Measurements from ENCODE around the gene RIMKLA.

Gene RIMKLA

DNA sequence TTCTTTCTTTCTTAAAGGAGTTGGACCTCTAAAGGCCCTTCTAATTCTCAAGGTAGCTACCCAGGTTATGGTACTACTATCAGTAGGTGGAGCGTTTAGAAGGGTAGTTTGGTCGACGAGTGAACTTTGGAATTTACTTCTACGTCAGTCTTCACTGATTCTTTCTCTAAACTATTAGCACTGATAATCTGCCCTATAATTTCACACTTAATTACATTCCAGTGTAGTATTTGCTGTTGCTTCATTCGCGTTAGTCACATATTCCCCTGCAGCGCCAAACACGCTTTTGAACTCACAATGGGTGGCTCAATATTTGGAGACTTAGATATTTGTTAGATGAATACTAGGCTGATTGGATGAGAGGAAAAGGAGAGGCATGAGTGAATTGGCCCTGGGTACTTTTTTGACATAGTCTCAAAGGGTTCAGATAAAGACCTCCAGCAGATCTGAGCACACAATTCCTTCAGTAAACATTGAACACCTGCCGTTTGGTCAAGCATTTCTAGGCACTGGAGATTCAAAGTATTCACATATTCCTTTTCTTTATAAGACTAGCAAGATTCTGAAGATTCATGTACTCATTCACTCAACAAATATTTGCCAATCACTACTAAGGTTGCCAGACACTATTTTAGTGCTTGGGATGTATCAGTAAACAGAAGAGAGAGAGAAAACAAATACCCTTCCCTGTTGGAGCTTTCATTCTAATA is 44.6 kb upstream of the RIMKLA start:
- TF ChIP-seq, protein P1, sequence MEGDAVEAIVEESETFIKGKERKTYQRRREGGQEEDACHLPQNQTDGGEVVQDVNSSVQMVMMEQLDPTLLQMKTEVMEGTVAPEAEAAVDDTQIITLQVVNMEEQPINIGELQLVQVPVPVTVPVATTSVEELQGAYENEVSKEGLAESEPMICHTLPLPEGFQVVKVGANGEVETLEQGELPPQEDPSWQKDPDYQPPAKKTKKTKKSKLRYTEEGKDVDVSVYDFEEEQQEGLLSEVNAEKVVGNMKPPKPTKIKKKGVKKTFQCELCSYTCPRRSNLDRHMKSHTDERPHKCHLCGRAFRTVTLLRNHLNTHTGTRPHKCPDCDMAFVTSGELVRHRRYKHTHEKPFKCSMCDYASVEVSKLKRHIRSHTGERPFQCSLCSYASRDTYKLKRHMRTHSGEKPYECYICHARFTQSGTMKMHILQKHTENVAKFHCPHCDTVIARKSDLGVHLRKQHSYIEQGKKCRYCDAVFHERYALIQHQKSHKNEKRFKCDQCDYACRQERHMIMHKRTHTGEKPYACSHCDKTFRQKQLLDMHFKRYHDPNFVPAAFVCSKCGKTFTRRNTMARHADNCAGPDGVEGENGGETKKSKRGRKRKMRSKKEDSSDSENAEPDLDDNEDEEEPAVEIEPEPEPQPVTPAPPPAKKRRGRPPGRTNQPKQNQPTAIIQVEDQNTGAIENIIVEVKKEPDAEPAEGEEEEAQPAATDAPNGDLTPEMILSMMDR (IDR thresholded peaks at IDR 0.05; ENCODE audit: low read depth, low read length, missing control alignments), result no peak
- in situ Hi-C loops (cut with HindIII; ENCODE audit: low sequenced_read_pairs), result no loop called here
- no peak for DNase-seq (ENCODE audit: low read depth)
- peak overlapping the region; percentile 76 for H3K4me3 ChIP-seq (ENCODE audit: low read depth, low read length)

DNA sequence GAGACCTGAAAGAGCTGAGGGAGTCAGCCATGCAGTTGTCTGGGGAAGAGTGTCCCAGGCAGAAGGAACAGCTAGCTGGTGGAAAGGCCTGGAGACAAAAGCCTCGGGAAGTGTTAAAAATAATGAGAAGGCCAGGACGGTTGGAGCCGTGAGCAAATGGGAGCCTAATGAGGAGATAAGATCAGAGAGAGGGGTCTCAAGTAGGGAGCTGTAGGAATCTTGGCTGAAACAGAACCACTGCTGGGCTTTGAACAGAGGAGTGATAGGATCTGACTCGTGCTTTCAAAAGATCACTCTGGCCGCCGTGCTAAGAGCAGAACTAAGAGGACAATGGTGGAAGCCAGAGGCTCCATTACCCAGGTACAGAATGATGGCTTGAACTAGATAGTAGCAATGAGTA is 43.6 kb upstream of the RIMKLA start:
- no peak overlapping the region for H3K4me3 ChIP-seq (ENCODE audit: low read depth, low read length)
- no peak for DNase-seq (ENCODE audit: low read depth)
- TF ChIP-seq, protein P1 (IDR thresholded peaks at IDR 0.05; ENCODE audit: low read depth, low read length, missing control alignments), result no peak
- in situ Hi-C loops (cut with HindIII; ENCODE audit: low sequenced_read_pairs), result no loop called here

GRCh38 chr1:42340093-42340492 is 40.5 kb upstream of the RIMKLA start:
- DNase-seq (ENCODE audit: low read depth), result no peak
- H3K4me3 ChIP-seq (ENCODE audit: low read depth, low read length), result no peak overlapping the region
- TF ChIP-seq, protein P1 (IDR thresholded peaks at IDR 0.05; ENCODE audit: low read depth, low read length, missing control alignments), result no peak
- in situ Hi-C loops (cut with HindIII; ENCODE audit: low sequenced_read_pairs), result no loop called here

DNA sequence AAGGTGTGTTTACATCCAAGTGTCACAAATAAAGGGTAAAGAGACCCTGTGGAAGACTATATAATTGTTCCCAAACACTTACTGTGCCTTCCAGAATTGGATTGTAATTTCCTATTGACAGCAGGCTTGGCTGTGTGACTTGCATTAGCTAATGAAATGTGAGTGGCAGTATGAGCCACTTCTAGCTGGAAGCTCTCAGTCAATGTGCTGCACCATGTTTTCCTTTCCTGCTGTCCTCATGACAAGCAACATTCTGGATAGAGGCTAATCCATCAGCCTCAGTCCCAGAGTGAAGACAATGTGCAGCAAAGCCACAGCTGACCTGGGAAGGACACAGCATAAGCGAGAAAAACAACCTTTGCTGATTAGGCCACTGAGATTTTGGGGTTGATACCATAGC is 39.7 kb upstream of the RIMKLA start:
- TF ChIP-seq, protein P1 (IDR thresholded peaks at IDR 0.05; ENCODE audit: low read depth, low read length, missing control alignments), result no peak
- in situ Hi-C loops (cut with HindIII; ENCODE audit: low sequenced_read_pairs), result no loop called here
- no peak overlapping the region for H3K4me3 ChIP-seq (ENCODE audit: low read depth, low read length)
- DNase-seq (ENCODE audit: low read depth), result no peak

DNA sequence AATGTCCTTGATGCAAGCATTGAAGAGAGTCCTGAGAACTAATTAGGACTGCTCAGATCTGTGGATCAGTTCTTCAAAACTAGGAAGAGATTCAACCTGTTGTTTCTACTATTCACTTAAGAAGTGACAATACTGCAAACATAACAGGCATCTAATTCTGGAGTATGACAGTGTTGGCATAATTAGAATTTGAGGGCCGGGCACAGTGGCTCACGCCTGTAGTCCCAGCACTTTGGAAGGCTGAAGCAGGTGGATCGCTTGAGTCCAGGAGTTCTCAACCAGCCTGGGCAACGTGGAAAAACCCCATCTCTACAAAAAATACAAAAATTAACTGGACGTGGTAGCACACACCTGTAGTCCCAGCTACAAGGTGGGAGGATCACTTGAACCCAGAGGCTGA is 37.5 kb upstream of the RIMKLA start:
- H3K4me3 ChIP-seq (ENCODE audit: low read depth, low read length), result no peak overlapping the region
- no peak for DNase-seq (ENCODE audit: low read depth)
- in situ Hi-C loops (cut with HindIII; ENCODE audit: low sequenced_read_pairs), result no loop called here
- TF ChIP-seq, protein P1 (IDR thresholded peaks at IDR 0.05; ENCODE audit: low read depth, low read length, missing control alignments), result no peak

GRCh38 chr1:42348498-42348897 is 32.1 kb upstream of the RIMKLA start:
- in situ Hi-C loops (cut with HindIII; ENCODE audit: low sequenced_read_pairs), result no loop called here
- DNase-seq (ENCODE audit: low read depth), result no peak
- no peak overlapping the region for H3K4me3 ChIP-seq (ENCODE audit: low read depth, low read length)
- TF ChIP-seq, protein P1 (IDR thresholded peaks at IDR 0.05; ENCODE audit: low read depth, low read length, missing control alignments), result no peak
